WTC11 (cell line): Measurements from ENCODE around the gene KLF11. TPM values are rescaled to one million over a fixed set of nuclear protein-coding genes. Genes with fewer than 3 reads are reported as not detected.

Experiments used
- ATAC-seq: fragments of 200-7000 bp; cut with Tn5 transposase; 2 replicates; pipeline ENCODE4 v1.10.0; 2021; ENCODE audit warnings: mild to moderate bottlenecking, moderate library complexity
- CTCF ChIA-PET: fragments of 300-600 bp; sonication (Branson Sonifier 250); formaldehyde crosslinking; loops from one replicate; lab custom pipeline; 2021; ENCODE audit warnings: antibody characterized with exemption; lab: Charles Lee
- POLR2A ChIA-PET: fragments of 350-600 bp; sonication (Branson Sonifier 250); formaldehyde crosslinking; loops from one replicate; lab custom pipeline; 2021; ENCODE audit warnings: antibody characterized with exemption; lab: Charles Lee
- DNase-seq: peaks from one replicate; pipeline ENCODE4 v3.0.0; 2021; ENCODE audit warnings: low spot score
- H3K27ac Mint-ChIP-seq: 2 replicates; pipeline ENCODE4 v1.8.0; 2021; ENCODE audit warnings: mixed read lengths
- H3K27me3 Mint-ChIP-seq: 2 replicates; pipeline ENCODE4 v1.8.0; 2021; ENCODE audit warnings: low read depth, mild to moderate bottlenecking, moderate library complexity, mixed read lengths
- H3K36me3 Mint-ChIP-seq: 2 replicates; pipeline ENCODE4 v1.8.0; 2021; ENCODE audit warnings: mixed read lengths
- H3K4me1 Mint-ChIP-seq: 2 replicates; pipeline ENCODE4 v1.8.0; 2022; ENCODE audit warnings: mixed read lengths
- H3K4me3 Mint-ChIP-seq: 2 replicates; pipeline ENCODE4 v1.8.0; 2021; ENCODE audit warnings: mild to moderate bottlenecking, moderate library complexity, mixed read lengths
- H3K9me3 Mint-ChIP-seq: 2 replicates; pipeline ENCODE4 v1.8.0; 2021; ENCODE audit warnings: mixed read lengths
- ARID4B ChIP-seq: sonication (generic); formaldehyde crosslinking; IDR thresholded peaks from 2 replicates; pipeline ENCODE4 v1.8.0; 2023; ENCODE audit warnings: missing genetic modification reagents, mild to moderate bottlenecking, borderline replicate concordance
- ATF1 ChIP-seq: sonication (generic); formaldehyde crosslinking; IDR thresholded peaks from 2 replicates; pipeline ENCODE4 v1.8.1; 2023; ENCODE audit warnings: mild to moderate bottlenecking, moderate library complexity, missing genetic modification reagents
- ATF3 ChIP-seq: sonication (generic); formaldehyde crosslinking; conservative IDR thresholded peaks from 2 replicates; pipeline ENCODE4 v1.8.1; 2022; ENCODE audit warnings: mild to moderate bottlenecking, missing genetic modification reagents
- CBFB ChIP-seq: sonication (generic); formaldehyde crosslinking; IDR thresholded peaks from 2 replicates; pipeline ENCODE4 v1.8.1; 2022; ENCODE audit warnings: mild to moderate bottlenecking, low read depth, missing genetic modification reagents
- CREB1 ChIP-seq: sonication (generic); formaldehyde crosslinking; IDR thresholded peaks from 2 replicates; pipeline ENCODE4 v1.8.0; 2023; ENCODE audit warnings: mild to moderate bottlenecking, missing genetic modification reagents
- E2F1 ChIP-seq: sonication (generic); formaldehyde crosslinking; IDR thresholded peaks from 2 replicates; pipeline ENCODE4 v1.8.0; 2022; ENCODE audit warnings: mild to moderate bottlenecking, missing genetic modification reagents
- E2F5 ChIP-seq: sonication (generic); formaldehyde crosslinking; IDR thresholded peaks from 2 replicates; pipeline ENCODE4 v1.8.1; 2022; ENCODE audit warnings: mild to moderate bottlenecking, moderate library complexity, missing genetic modification reagents
- FOXK1 ChIP-seq: sonication (generic); formaldehyde crosslinking; IDR thresholded peaks from 2 replicates; pipeline ENCODE4 v1.8.0; 2022; ENCODE audit warnings: mild to moderate bottlenecking, moderate library complexity, missing genetic modification reagents
- MYBL2 ChIP-seq: sonication (generic); formaldehyde crosslinking; IDR thresholded peaks from 2 replicates; pipeline ENCODE4 v1.8.1; 2023; ENCODE audit warnings: mild to moderate bottlenecking, moderate library complexity, missing genetic modification reagents
- NFYB ChIP-seq: sonication (generic); formaldehyde crosslinking; conservative IDR thresholded peaks from 2 replicates; pipeline ENCODE4 v1.8.0; 2022; ENCODE audit warnings: low read depth, missing genetic modification reagents
- OVOL2 ChIP-seq: fragments of 250-450 bp; sonication (Bioruptor Pico); IDR thresholded peaks from 2 replicates; pipeline ENCODE4 v1.9.0; 2021; ENCODE audit warnings: mild to moderate bottlenecking, borderline replicate concordance
- PREB ChIP-seq: sonication (generic); formaldehyde crosslinking; IDR thresholded peaks from 2 replicates; pipeline ENCODE4 v1.8.1; 2022; ENCODE audit warnings: mild to moderate bottlenecking, missing genetic modification reagents, moderate library complexity, borderline replicate concordance
- SMAD4 ChIP-seq: sonication (generic); formaldehyde crosslinking; IDR thresholded peaks from 2 replicates; pipeline ENCODE4 v1.8.0; 2022; ENCODE audit warnings: mild to moderate bottlenecking, missing genetic modification reagents
- STAT6 ChIP-seq: sonication (generic); formaldehyde crosslinking; conservative IDR thresholded peaks from 2 replicates; pipeline ENCODE4 v1.8.1; 2023; ENCODE audit warnings: mild to moderate bottlenecking, low read depth, missing genetic modification reagents, moderate library complexity
- TEAD1 ChIP-seq: sonication (generic); formaldehyde crosslinking; IDR thresholded peaks from 2 replicates; pipeline ENCODE4 v1.8.0; 2022; ENCODE audit warnings: mild to moderate bottlenecking, missing genetic modification reagents
- USF1 ChIP-seq: sonication (generic); formaldehyde crosslinking; IDR thresholded peaks from 2 replicates; pipeline ENCODE4 v1.8.0; 2022; ENCODE audit warnings: mild to moderate bottlenecking, missing genetic modification reagents
- USF2 ChIP-seq: sonication (generic); formaldehyde crosslinking; IDR thresholded peaks from 2 replicates; pipeline ENCODE4 v1.8.1; 2023; ENCODE audit warnings: mild to moderate bottlenecking, missing genetic modification reagents, moderate library complexity
- ZNF232 ChIP-seq: sonication (generic); formaldehyde crosslinking; IDR thresholded peaks from 2 replicates; pipeline ENCODE4 v1.8.0; 2022; ENCODE audit warnings: mild to moderate bottlenecking, missing genetic modification reagents
- ZNF281 ChIP-seq: sonication (generic); formaldehyde crosslinking; IDR thresholded peaks from 2 replicates; pipeline ENCODE4 v1.8.0; 2023; ENCODE audit warnings: mild to moderate bottlenecking, missing genetic modification reagents
- ZNF423 ChIP-seq: fragments of 250-450 bp; sonication (Bioruptor Pico); IDR thresholded peaks from 2 replicates; pipeline ENCODE4 v2.1.2; 2022; ENCODE audit warnings: mild to moderate bottlenecking, moderate library complexity
- ZNF671 ChIP-seq: fragments of 250-450 bp; sonication (Bioruptor Pico); IDR thresholded peaks from 2 replicates; pipeline ENCODE4 v1.8.0; 2021; ENCODE audit warnings: mild to moderate bottlenecking
- total RNA-seq: library from RNA; stranded (reverse); gene quantifications from 3 replicates; pipeline ENCODE4 v1.2.3, GENCODE V29; 2021

The KLF11 gene
- total RNA-seq, 1 experiment from 2014 or later: 8.8 TPM

GRCh38 chr2:10043906-10044601 is 704 bp downstream of the KLF11 start:
- ATAC-seq (peak; percentile 63), DNase-seq (peak; percentile 95)
- Mint-ChIP-seq H3K9me3 (no peaks in the 10 kb centered on the region), H3K36me3 (peaks cover 17% of the 10 kb centered on the region), H3K4me3 (peak overlapping the region; percentile 49), H3K4me1 (peaks cover 10% of the 10 kb centered on the region), H3K27me3 (peaks cover 38% of the 10 kb centered on the region), H3K27ac (no peak overlapping the region)
- ChIA-PET POLR2A (interaction anchor here (1.1 kb wide), 2 partner anchors 13 to 413 kb away, joined by 3 to 5 read pairs; partner anchors contain the start of gene YWHAQ), CTCF (interaction anchor here (0.8 to 2.2 kb wide), 5 partner anchors 35 to 365 kb away, joined by 3 to 16 read pairs (median 6); no protein-coding TSS in a partner anchor)
- TF ChIP-seq CREB1 (CRISPR knock-in tag): peak; percentile 58; the same call in 1 of the 2 replicates
- TF ChIP-seq TEAD1: peak; percentile 90
- TF ChIP-seq ARID4B (CRISPR knock-in tag): peak; percentile 47; the same call in 1 of the 2 replicates
- TF ChIP-seq STAT6 (CRISPR knock-in tag): no peak
- TF ChIP-seq ZNF281 (CRISPR knock-in tag): peak; percentile 83; the same call in 1 of the 2 replicates
- peak; percentile 59; the same call in 1 of the 2 replicates for TF ChIP-seq USF1 (CRISPR knock-in tag)
- peak; percentile 84; the same call in 1 of the 2 replicates for TF ChIP-seq ZNF232 (CRISPR knock-in tag)
- no peak for TF ChIP-seq ATF1 (CRISPR knock-in tag)
- TF ChIP-seq SMAD4: no peak
- TF ChIP-seq E2F5 (CRISPR knock-in tag): peak; percentile 98
- peak; percentile 93 for TF ChIP-seq E2F1 (CRISPR knock-in tag)
- TF ChIP-seq OVOL2: no peak
- TF ChIP-seq NFYB (CRISPR knock-in tag): no peak
- peak; percentile 89 for TF ChIP-seq MYBL2 (CRISPR knock-in tag)
- TF ChIP-seq USF2 (CRISPR knock-in tag): peak; percentile 51; the same call in 1 of the 2 replicates
- peak; percentile 74 for TF ChIP-seq FOXK1 (CRISPR knock-in tag)
- TF ChIP-seq ATF3 (CRISPR knock-in tag): no peak; the same call in 1 of the 2 replicates
- peak; percentile 90 for TF ChIP-seq PREB
- no peak for TF ChIP-seq ZNF671 (CRISPR knock-in tag)
- TF ChIP-seq ZNF423 (CRISPR knock-in tag): no peak
- no peak for TF ChIP-seq CBFB
